HG03460 (cell line): ENCODE measurements around the gene C16orf89.

ENCODE experiments used
- ATAC-seq: cut with Tn5 transposase; IDR thresholded peaks from one replicate; pipeline ENCODE4 v1.9.1; 2021; ENCODE audit not compliant: unreplicated experiment

C16orf89 gene

GRCh38 chr16:5006348-5007193, 59.2 kb downstream of the C16orf89 start:
- no peak for ATAC-seq

- no peak for ATAC-seq
Measured at GRCh38 chr16:5005916-5006315, 59.8 kb downstream of the C16orf89 start.

GRCh38 chr16:5004311-5004710, 61.4 kb downstream of the C16orf89 start:
- ATAC-seq, result no peak

- no peak for ATAC-seq
Measured at GRCh38 chr16:5003828-5004227, 61.9 kb downstream of the C16orf89 start.

- ATAC-seq, result no peak
Measured at GRCh38 chr16:5003211-5003610, 62.5 kb downstream of the C16orf89 start.

- no peak for ATAC-seq
Measured at GRCh38 chr16:5002699-5003143, 63.0 kb downstream of the C16orf89 start.

GRCh38 chr16:5001986-5002385, 63.8 kb downstream of the C16orf89 start:
- no peak for ATAC-seq

GRCh38 chr16:5001571-5001970, 64.2 kb downstream of the C16orf89 start:
- no peak for ATAC-seq

GRCh38 chr16:5000573-5001001, 65.2 kb downstream of the C16orf89 start:
- ATAC-seq, result no peak

- ATAC-seq, result no peak
Measured at GRCh38 chr16:4994719-4995434, 70.9 kb downstream of the C16orf89 start.
